ENCODE measurements around the gene CEP95. TPM values are rescaled to one million over a fixed set of nuclear protein-coding genes. Genes with fewer than 3 reads are reported as not detected.
A peak's percentile ranks its signal among the peaks of the same experiment; 100 is the strongest.

CEP95 gene
- total and polyA plus RNA-seq, 2 of the 13 experiments (the other 11 are each of a cell fraction or from before 2014, with no cell fraction given) = 65.9 to 68.8 TPM

DNA sequence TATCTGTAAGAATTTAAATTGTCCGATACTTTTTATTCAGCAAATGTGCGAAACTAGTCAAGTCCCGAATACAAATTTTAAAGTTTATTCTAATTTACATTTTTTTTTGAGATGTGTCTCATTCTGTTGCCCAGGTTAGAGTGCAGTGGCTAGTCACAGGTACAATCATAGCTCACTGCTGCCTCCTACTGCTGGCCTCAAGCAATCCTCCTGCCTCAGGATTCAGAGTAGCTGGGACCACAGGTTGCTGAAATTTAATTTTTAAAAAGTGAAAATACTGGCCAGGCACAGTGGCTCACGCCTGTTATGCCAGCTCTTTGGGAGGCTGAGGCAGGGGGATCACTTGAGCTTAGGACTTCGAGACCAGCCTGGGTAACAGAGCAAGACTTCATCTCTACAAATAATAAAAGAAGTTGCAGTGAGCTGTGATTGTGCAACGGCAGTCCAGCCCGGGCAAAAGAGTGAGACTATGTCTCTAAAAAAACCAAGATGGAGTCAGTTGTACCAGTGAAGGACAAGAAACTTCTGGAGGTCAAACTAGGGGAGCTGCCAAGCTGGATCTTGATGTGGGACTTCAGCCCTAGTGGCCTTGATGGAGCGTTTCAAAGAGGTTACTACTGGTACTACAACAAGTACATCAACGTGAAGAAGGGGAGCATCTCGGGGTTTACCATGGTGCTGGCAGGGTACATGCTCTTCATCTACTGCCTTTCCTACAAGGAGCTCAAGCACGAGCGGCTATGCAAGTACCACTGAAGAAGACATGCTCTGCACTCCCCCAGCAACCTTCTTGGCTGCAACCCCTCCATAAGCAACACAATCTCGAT lies 15.5 kb upstream of the CEP95 start (continued):
- peak; percentile 74 for TF ChIP-seq SMC3 (IDR thresholded peaks at IDR 0.05; ENCODE audit: low read length)
- no peak for TF ChIP-seq PRPF4 (IDR thresholded peaks at IDR 0.05; ENCODE audit: low read depth, low read length, poor library complexity, severe bottlenecking)
- TF ChIP-seq ZNF678 (CRISPR knock-in tag; IDR thresholded peaks at IDR 0.05) = no peak
- no peak for TF ChIP-seq SP140L (CRISPR knock-in tag; IDR thresholded peaks at IDR 0.05; ENCODE audit: borderline replicate concordance)
- TF ChIP-seq, protein P1, sequence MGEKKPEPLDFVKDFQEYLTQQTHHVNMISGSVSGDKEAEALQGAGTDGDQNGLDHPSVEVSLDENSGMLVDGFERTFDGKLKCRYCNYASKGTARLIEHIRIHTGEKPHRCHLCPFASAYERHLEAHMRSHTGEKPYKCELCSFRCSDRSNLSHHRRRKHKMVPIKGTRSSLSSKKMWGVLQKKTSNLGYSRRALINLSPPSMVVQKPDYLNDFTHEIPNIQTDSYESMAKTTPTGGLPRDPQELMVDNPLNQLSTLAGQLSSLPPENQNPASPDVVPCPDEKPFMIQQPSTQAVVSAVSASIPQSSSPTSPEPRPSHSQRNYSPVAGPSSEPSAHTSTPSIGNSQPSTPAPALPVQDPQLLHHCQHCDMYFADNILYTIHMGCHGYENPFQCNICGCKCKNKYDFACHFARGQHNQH (CRISPR knock-in tag; IDR thresholded peaks at IDR 0.05) = 0 out of 2 replicates have a peak, but pooled peaks have one; percentile 24
- TF ChIP-seq, protein P2, sequence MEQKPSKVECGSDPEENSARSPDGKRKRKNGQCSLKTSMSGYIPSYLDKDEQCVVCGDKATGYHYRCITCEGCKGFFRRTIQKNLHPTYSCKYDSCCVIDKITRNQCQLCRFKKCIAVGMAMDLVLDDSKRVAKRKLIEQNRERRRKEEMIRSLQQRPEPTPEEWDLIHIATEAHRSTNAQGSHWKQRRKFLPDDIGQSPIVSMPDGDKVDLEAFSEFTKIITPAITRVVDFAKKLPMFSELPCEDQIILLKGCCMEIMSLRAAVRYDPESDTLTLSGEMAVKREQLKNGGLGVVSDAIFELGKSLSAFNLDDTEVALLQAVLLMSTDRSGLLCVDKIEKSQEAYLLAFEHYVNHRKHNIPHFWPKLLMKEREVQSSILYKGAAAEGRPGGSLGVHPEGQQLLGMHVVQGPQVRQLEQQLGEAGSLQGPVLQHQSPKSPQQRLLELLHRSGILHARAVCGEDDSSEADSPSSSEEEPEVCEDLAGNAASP (CRISPR knock-in tag; IDR thresholded peaks at IDR 0.05; ENCODE audit: borderline replicate concordance) = no peak
- TF ChIP-seq GATAD1 (CRISPR knock-in tag; IDR thresholded peaks at IDR 0.05) = no peak
- no peak for TF ChIP-seq RXRA (CRISPR knock-in tag; IDR thresholded peaks at IDR 0.05)
- no peak for TF ChIP-seq ZNF614 (CRISPR knock-in tag; IDR thresholded peaks at IDR 0.05; ENCODE audit: borderline replicate concordance)
- no peak for TF ChIP-seq PPARG (CRISPR knock-in tag; conservative IDR thresholded peaks at IDR 0.05)

Data from HepG2 (cell line).